GM21381 (cell line): ENCODE data around the gene SURF4.
"Not testable (repeated sequence)": the region's sequence is repeated elsewhere in the genome, so short reads cannot be mapped to it uniquely, and the experiment has no call there.

Experiments used
- ATAC-seq: cut with Tn5 transposase; IDR thresholded peaks from one replicate; pipeline ENCODE4 v1.9.1; 2021; ENCODE audit warnings: mild to moderate bottlenecking, moderate library complexity; ENCODE audit not compliant: unreplicated experiment

The SURF4 gene

DNA sequence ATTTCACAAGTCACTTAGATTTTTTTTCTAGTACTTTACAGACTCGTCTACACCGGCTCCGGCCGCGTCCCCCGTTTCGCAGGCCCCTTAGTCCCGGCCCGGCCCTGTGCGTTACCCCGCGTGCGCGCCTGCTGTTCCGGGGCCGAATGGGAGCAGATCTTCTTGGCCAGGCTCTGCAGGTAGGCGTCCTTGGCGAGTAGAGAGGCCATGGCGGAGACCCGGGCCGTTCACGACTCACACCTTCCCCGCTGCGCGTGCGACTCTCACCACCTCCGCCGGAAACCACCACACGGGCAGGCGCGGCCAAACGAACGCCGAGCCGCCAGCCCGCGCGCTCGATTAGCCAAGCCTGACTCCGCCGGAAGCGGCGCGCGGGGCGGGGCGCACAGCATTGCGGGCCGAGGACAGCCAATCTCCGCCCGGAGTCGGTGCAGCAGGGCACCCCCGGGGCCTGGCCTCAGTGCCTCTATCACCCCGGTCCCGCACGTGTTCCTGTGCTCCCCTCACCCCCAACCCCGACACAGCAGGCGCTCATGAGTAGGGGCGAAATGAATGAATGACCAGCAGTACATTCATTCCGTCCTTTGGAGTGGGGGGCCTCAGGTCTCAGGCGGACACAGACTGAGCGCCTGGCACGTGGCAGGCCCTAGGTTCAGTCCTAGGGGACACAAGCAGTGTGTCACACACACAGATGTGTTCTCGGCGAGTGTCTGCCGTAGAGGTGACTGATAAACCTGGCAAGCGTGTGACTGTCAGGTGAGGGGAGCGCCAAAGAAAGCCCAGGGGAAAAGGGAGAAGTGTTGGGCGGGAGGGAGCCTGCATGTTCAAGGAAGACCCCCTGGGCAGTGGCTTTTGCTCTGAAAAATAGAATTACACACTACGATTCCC, 39.7 kb downstream of the SURF4 start, which contains the start of gene SURF6:
Gene SURF6, minus strand, starts transcription at position 265 of the 888 bp plus-strand sequence. Its CDS starts 56 bp downstream, at position 209.
- peak; percentile 85 for ATAC-seq

DNA sequence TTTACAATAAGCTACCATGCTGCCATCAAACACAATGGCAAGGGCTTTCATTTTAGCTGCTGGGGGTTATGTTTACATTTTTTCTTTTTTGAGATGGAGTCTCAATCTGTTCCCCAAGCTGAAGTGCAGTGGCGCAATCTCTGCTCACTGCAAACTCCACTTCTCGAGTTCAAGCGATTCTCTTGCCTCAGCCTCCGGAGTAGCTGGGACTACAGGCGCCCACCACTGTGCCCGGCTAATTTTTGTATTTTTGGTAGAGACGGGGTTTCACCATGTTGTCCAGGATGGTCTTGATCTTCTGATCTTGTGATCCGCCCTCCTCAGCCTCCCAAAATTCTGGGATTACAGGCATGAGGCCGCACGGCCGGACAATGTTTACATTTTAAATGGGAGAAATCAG, 41.0 kb downstream of the SURF4 start:
- not testable (repeated sequence) for ATAC-seq

DNA sequence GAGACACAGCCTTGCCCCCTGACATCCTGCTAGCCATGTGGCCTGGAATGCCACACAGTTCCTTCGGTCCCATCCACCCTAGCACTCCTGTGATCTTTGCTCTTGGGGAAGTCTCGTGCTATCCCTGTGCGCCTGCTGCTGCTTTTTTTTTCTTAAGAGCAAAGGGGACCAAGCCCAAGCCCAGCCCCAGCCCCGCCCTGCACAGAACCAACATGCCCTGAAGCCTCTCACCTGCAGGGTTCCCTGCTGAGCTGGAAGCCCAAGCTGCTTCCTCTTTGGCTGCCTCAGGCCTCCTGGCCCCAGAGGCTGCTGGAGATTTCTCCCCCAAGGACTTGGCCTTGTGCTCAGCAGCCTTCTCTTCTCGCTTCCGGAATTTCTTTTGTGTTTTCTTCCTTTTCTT, 41.7 kb downstream of the SURF4 start:
- ATAC-seq, result no peak

DNA sequence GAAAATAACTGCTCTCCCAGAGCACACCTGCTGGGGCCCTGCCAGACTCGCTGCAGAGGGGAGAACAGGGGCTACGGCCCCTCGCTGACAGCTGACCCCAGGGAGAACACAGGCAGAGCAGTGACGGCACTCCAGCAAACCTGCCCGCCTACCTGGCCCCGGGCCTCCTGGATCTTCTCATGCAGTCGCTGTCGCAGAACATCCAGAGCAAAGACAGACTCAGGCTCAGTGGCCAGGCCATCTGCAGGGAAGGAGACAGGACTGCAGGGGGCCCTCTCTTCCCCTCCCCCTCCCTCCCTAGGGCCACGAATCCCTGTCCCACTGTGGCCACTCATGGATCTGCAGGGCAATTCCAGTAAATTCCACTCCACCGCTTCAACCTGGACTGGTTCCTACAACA, 42.3 kb downstream of the SURF4 start:
- ATAC-seq, result no peak

DNA sequence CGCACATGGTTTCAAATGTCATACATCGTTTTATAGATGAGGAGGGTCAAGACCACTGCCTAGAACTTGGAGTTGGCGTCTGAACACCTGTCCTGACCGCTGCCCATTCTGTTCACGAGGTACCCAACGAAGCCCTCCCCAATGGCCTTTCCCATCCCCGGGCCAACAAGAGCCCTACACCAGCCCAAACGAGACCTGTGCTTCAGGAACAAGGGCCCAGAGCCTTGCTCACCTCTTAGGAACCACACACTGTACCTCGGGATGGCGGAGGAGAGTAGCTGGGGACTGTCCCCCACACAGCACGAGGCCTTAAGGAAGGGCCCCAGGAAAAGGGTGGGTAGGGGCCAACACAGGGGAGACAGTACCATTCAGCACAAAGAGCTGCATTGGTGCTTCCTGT, 42.8 kb downstream of the SURF4 start:
- ATAC-seq, result no peak

DNA sequence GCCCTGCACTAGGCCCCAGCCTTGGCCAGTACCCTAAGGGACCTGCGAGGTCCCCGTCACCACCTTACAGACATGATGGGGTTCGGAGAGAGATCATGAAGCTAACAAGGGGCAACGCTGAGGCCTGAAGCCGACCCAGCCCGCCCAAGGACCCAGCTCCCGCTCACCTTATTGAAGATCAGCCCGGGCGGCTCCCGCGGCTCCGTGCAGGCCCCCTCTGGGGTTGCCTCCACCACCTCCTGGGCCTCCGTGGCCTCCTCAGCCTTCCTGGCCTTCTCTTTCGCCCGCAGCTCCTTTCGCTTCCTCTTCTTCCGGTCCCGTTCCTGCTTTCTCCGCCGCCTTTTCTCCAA, 43.5 kb downstream of the SURF4 start:
- no peak for ATAC-seq

DNA sequence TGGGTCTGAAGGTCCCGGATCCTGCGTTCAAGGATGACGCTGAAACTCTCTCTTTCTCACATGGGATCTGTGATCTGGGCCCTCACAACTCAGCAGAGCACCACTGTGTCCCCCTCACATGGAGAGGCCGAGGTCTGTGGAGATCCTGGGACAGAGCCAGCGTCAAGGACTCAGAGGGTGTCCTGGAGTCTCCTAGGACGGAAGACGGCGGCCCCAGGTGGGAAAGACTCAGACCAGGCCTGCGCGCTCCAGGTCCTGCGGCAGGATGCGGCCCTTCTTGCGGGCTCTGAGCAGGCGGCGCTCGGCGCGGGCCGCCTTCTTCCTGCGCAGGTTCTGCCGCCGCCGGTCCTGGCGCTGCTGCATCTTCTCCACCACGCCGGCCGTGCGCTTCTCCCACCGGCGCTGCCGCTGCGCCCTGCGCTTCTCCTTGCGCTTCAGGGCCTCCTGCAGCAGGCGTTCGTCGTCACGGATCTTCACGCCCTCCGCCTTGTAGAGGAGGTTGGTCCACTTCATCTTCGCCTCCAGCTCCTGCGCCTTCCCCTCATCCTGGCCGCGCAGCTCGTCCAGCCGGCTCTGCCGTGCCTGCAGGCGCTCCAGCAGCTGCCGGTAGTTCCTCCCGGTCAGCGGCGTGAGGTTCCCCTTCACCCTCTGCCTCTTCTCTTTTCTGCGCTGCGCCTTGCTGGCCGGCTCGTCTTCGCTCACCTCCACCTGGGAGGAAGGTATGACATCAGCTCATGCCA, 44.0 kb downstream of the SURF4 start:
- no peak for ATAC-seq

DNA sequence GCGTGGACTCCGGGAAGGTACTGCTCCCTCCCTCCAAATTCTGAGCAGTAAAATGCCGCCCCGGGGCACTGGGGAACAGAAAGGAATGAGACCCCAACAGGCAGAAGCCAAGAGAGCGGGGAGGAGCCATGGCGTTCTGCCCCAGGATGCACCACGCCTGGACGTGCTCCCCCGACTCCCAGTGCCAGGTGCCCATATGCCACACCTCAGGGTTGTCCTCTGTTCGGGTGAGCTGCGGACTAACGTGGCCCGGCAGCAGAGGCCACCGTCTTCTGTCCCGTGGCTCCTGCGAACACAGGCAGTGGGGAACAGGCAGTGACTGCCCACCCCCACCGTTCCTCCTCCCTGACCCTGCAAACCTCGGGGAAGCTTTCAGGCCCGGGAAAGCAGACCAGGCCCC, 44.6 kb downstream of the SURF4 start:
- ATAC-seq, result no peak

DNA sequence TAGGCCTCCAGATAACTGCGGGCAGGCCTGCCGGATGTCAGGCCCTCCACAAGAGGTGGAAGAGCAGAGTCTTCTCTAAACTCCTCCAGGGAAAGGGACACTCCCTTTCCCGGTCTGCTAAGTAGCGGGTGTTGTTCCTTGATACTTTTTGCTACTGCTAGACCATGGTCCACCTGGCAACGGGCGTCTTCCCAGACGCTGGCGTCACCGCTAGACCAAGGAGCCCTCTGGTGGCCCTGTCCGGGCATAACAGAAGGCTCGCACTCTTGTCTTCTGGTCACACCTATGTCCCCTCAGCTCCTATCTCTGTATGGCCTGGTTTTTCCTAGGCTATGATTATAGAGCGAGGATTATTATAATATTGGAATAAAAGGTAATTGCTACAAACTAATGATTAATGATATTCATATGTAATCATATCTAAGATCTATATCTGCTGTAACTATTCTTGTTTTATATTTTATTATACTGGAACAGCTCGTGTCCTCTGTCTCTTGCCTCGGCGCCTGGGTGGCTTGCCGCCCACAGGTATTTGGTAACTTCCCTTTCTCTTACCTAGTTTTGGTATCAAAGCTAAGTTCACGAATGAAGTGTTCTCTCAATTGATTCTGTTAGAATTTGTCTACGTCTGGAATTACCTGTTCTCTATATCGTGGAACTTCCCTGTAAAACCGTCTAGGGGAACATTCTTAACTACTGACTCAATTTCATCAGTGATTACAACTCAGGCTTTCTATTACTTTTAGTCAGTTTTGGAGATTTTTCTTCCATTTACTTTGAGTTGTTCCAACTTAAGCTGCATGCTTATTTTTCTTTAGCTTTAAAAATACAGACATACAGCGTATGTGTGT, 46.3 kb downstream of the SURF4 start:
- not testable (repeated sequence) for ATAC-seq

DNA sequence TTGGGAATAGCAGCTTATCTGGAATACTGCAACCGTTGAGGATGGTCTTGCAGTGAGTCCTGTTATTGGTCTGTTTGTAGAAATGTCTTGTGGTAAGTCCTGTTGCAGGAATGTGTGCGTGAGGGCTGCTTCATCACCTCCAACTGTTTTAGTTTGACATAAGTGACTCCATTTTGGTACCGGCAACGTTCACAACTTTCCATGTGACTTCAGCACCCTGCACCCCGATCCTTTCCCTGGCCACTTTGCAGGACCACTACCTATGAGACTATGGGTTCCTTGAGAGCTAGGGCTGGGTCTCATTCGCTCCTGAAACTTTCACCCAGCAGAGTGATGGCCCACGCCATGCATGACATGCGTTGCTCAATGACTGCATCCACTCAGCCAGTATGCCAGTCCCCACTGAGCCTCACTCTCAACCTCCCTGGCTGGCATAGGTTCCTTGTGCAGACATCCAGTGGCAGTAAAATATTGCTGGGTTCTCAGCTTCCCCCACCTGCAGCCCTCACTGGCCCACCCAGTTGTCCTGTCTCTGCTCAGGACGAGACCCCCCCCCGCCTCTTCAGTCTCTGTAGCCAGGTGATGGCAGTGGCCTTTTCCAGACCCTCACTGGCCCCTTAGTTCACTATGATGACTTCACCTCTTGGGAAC, 47.9 kb downstream of the SURF4 start:
- ATAC-seq, result no peak

DNA sequence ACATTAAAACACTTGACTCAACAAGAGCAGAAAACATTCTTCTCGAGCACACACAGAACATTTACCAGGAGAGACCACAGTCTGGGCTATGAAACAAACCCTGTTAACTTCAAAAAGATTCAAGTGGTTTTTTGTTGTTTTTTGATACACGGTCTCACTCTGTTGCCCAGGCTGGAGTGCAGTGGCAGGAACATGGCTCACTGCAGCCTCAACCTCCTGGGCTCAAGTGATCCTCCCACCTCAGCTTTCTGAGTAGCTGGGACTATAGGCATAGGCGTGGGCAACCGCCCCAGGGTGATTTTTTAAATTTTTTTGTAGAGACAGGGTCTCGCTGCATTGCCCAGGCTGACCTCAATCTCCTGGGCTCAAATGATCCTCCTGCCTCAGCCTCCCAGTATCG, 48.8 kb downstream of the SURF4 start:
- not testable (repeated sequence) for ATAC-seq

DNA sequence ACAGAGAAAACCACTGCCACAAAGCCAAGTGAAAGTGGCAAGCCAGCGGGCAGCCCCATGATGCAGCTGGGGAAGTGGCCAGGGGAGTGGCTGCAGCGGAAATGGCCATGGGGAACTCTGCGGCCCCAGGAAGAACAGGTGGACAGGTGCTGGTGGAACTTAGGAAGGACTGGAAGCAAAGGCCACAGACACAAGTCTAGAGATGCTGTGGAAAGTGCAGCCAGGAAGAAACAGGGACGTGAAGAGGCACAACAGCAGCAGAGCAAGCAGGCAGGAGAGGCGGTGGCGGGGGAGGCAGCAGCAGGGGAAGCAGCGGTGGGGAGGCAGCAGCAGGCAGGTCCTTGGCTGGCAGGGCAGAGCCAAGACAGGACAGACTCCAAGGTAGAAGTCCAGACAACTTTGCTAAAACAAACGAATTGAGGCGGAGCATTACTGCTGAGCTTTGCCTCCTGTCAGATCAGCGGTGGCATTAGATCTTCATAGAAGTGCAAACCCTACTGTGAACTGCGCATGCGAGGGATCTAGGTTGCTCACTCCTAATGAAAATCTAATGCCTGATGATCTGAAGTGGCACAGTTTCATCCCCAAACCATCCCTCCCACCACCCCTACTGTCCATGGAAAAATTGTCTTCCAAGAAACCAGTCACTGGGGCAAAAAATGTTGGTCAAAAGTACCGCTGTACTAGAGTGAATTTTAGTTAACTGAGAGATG, 51.7 kb downstream of the SURF4 start:
- no peak for ATAC-seq

DNA sequence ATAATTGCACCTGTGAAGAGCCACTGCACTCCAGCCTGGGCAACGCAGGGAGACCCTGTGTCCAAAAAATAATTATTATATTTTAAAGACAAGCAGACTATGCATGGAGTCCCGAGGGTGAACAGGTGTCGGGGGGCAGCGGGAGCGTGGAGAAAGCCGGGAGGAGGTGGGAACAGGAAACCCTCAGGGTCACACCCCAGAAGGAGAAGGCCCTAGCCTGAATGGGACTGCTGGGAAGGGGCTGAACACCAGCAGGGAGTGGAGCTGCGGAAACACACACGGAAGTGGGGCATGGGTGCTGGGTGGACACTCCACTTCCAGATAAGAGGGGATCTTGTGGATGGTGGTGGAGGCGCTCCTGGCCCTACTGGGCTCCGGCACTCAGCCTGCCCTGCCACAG, 52.6 kb downstream of the SURF4 start:
- ATAC-seq, result no peak

DNA sequence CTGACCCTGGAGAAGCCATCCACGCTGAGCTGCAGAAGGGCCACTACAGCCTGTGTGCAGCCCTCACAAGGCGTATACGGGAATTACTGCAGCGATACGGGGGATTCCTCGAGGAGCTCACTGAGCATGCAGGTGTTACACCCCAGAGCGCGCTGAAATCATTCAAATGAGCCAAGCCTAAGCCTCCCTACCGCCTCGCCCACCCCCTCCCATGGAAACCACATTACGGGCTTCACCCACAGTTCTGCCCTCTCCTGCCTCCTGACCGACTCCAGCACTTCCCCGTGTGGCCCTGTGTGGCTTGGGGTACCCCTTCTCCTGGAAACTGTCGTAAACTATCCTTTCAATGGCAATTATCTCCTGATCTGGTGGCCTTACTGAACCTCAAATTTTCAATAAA, 53.2 kb downstream of the SURF4 start:
- no peak for ATAC-seq

DNA sequence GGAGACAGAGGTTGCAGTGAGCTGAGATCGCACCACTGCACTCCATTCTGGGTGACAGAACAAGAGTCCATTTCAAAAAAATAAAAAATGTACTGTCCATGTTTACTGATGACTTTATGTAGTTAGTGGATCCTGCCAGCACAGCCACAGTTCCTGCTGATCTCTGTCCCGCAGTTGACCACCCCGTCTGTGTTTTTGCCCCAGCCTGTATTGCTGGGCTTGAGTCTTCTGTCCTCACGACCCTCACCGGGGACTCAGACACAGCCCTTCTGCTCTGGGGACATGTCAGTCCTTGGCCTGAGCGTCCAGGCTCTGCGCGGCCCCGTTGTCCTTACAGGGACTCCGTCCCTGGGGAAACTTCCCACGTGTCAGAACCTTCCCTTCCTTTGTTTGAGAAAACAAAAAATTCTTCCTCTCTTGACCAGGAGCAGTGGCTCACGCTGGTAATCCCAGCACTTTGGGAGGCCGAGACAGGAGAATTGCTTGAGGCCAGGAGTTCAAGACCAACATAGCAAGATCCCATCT, 54.4 kb downstream of the SURF4 start:
- ATAC-seq, result no peak

DNA sequence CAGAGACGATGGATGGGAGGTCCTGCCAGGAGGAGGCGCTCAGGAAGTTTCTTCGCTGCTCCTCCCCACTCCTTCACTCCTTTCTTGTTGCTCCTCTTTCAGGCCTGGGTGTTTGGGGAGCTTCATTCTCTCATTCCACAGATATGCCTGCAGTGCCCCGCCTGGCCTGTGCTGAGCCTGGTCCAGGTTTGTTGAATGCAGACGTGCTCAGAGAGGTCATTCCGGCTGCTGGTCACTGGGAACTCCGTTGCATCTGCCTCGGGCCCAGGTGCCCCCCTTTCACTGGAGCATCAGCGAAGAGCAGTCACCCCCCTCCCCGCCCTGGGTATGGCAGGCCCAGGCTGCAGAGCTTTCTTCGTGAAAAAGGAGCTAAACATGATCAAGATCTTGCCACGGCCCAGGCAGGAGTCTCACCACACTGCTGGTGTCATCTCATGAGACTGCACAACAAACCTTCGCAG, 55.4 kb downstream of the SURF4 start:
- ATAC-seq, result no peak

DNA sequence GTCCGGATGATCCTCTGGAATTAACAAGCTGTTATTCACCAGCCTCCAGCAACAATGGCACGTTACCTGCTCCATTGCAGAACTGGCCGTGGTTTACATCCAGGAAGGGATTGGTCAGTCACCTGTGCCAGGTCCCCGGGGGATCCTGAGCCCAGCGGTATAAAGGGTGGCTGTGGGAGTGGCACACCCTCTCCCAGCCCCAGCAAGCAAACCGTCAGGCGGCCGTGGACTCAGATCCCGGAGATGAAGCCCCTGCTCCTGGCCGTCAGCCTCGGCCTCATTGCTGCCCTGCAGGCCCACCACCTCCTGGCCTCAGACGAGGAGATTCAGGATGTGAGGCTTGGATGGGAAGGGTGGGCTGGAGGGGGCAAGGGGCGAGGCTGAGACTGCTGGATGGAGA, 58.3 kb downstream of the SURF4 start:
- not testable (repeated sequence) for ATAC-seq

DNA sequence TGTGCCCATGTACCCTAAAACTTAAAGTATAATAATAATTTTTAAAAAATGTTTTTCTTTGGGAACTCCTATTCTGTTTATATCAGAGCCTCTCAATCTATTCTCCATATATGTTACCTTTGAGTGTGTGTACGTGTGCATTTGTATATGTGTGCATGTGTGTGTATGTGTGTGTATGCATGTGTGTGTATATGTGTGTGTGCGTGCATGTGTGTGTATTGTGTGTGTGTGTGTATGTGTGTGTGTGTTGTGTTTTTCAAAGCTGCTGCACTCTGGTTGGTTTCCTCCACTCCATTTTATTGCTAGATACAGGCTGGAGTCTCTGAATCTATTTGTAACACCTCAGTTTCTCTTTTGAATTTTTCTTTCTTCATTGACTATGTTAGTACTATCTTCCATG, 59.9 kb downstream of the SURF4 start:
- ATAC-seq, result no peak
